IMR-90 (cell line): ENCODE results near the gene PFDN1. TPM values are rescaled to one million over a fixed set of nuclear protein-coding genes. Genes with fewer than 3 reads are reported as not detected.
A peak's percentile ranks its signal among the peaks of the same experiment; 100 is the strongest.

Experiments
- ATAC-seq: fragments of 200-7000 bp; cut with Tn5 transposase; 2 replicates; pipeline ENCODE4 v1.9.1; 2020; ENCODE audit warnings: low read depth, mild to moderate bottlenecking, moderate library complexity
- BruUV-seq: library from RNA; stranded (reverse); fragments of 400-500 nt; replicated peaks from 2 replicates; lab custom pipeline; 2021; lab: Mats Ljungman, UMichigan
- CTCF ChIA-PET: fragments of 300-600 bp; formaldehyde crosslinking; extraction: SDS; loops from one replicate; lab custom pipeline; 2021; ENCODE audit warnings: antibody characterized with exemption; lab: Yijun Ruan, JAX
- POLR2A ChIA-PET: fragments of 300-600 bp; sonication (Branson Sonifier 250); formaldehyde crosslinking; loops from one replicate; lab custom pipeline; 2022; ENCODE audit warnings: antibody characterized with exemption; ENCODE audit not compliant: unreplicated experiment; lab: Charles Lee
- DNase-seq: peaks from one replicate; pipeline ENCODE4 v3.0.0; 2013
- H2AFZ ChIP-seq: replicated peaks from 2 replicates; pipeline ENCODE3; 2013; ENCODE audit warnings: low read length, mild to moderate bottlenecking; ENCODE audit not compliant: poor library complexity
- H2AK5ac ChIP-seq: 2 replicates; pipeline ENCODE4 v1.6.1; 2013; ENCODE audit warnings: low read depth, low read length, inconsistent platforms
- H2AK9ac ChIP-seq: replicated peaks from 2 replicates; pipeline ENCODE3; 2013; ENCODE audit warnings: mild to moderate bottlenecking, low read depth, low read length, moderate library complexity; ENCODE audit not compliant: poor library complexity
- H2BK120ac ChIP-seq: 2 replicates; pipeline ENCODE4 v1.6.1; 2013; ENCODE audit warnings: low read depth, low read length, inconsistent platforms
- H2BK15ac ChIP-seq: 3 replicates; pipeline ENCODE4 v1.6.1; 2013; ENCODE audit warnings: low read depth, low read length, inconsistent platforms
- H2BK20ac ChIP-seq: 2 replicates; pipeline ENCODE4 v1.6.1; 2013; ENCODE audit warnings: low read depth, mild to moderate bottlenecking, inconsistent platforms, low read length, moderate library complexity
- H2BK5ac ChIP-seq: 2 replicates; pipeline ENCODE4 v1.6.1; 2013; ENCODE audit warnings: mild to moderate bottlenecking, low read depth, low read length, inconsistent platforms; ENCODE audit not compliant: poor library complexity, severe bottlenecking
- H3K14ac ChIP-seq: replicated peaks from 2 replicates; pipeline ENCODE4 v1.6.1; 2013; ENCODE audit warnings: low read depth, low read length, inconsistent platforms
- H3K18ac ChIP-seq: 2 replicates; pipeline ENCODE4 v1.6.1; 2013; ENCODE audit warnings: low read depth, low read length, control low read depth
- H3K23ac ChIP-seq: 2 replicates; pipeline ENCODE4 v1.6.1; 2013; ENCODE audit warnings: low read depth, low read length, inconsistent platforms
- H3K27ac ChIP-seq: 2 replicates; pipeline ENCODE4 v1.5.1; 2013; ENCODE audit warnings: mild to moderate bottlenecking, control low read depth, low read length; ENCODE audit not compliant: insufficient read depth
- H3K27me3 ChIP-seq: 2 replicates; pipeline ENCODE4 v1.6.1; 2013; ENCODE audit warnings: low read length; ENCODE audit not compliant: control insufficient read depth, insufficient read depth
- H3K36me3 ChIP-seq: 2 replicates; pipeline ENCODE4 v1.6.1; 2013; ENCODE audit warnings: low read length, mixed read lengths; ENCODE audit not compliant: control insufficient read depth, insufficient read depth
- H3K4ac ChIP-seq: 2 replicates; pipeline ENCODE4 v1.6.1; 2013; ENCODE audit warnings: low read depth, low read length, inconsistent platforms
- H3K4me1 ChIP-seq: 2 replicates; pipeline ENCODE4 v1.6.1; 2013; ENCODE audit warnings: low read length, mixed read lengths; ENCODE audit not compliant: control insufficient read depth, insufficient read depth
- H3K4me2 ChIP-seq: 2 replicates; pipeline ENCODE4 v1.6.1; 2013; ENCODE audit warnings: low read depth, mild to moderate bottlenecking, control low read depth, low read length, moderate library complexity
- H3K4me3 ChIP-seq: 2 replicates; pipeline ENCODE4 v1.5.1; 2013; ENCODE audit warnings: low read depth, mild to moderate bottlenecking, control low read depth, low read length, moderate library complexity; ENCODE audit not compliant: insufficient read depth
- H3K56ac ChIP-seq: 2 replicates; pipeline ENCODE4 v1.6.1; 2013; ENCODE audit warnings: low read length, inconsistent platforms; ENCODE audit not compliant: insufficient read depth; ENCODE audit errors: extremely low read depth
- H3K79me1 ChIP-seq, 2 experiments: 2 replicates each; pipeline ENCODE4 v1.6.1; 2013; ENCODE audit warnings: low read length in 2 of 2, inconsistent platforms in 1 of 2, low read depth in 1 of 2
- H3K9ac ChIP-seq: 2 replicates; pipeline ENCODE4 v1.6.1; 2013; ENCODE audit warnings: low read depth, low read length, control low read depth
- H3K9me1 ChIP-seq: 2 replicates; pipeline ENCODE4 v1.6.1; 2013; ENCODE audit warnings: low read length, inconsistent platforms; ENCODE audit not compliant: insufficient read depth
- H3K9me3 ChIP-seq: 2 replicates; pipeline ENCODE4 v1.6.1; 2013; ENCODE audit warnings: low read length; ENCODE audit not compliant: control insufficient read depth, insufficient read depth
- H4K20me1 ChIP-seq: 2 replicates; pipeline ENCODE4 v1.6.1; 2013; ENCODE audit warnings: low read length, inconsistent platforms; ENCODE audit not compliant: insufficient read depth
- H4K5ac ChIP-seq: 2 replicates; pipeline ENCODE4 v1.6.1; 2013; ENCODE audit warnings: mild to moderate bottlenecking, low read depth, low read length, control low read depth
- H4K8ac ChIP-seq, 2 experiments: 2 replicates each; pipeline ENCODE4 v1.6.1; 2013; ENCODE audit warnings: low read depth in 2 of 2, low read length in 2 of 2, control low read depth in 1 of 2, inconsistent platforms in 1 of 2
- H4K91ac ChIP-seq: 2 replicates; pipeline ENCODE4 v1.6.1; 2013; ENCODE audit warnings: low read depth, low read length, inconsistent platforms; ENCODE audit not compliant: insufficient read depth
- MAZ ChIP-seq: IDR thresholded peaks from 2 replicates; pipeline ENCODE4 v1.6.1; 2012; ENCODE audit warnings: low read depth, mild to moderate bottlenecking, low read length, improper control_type of control experiment, moderate library complexity, borderline replicate concordance
- RCOR1 ChIP-seq: IDR thresholded peaks from 2 replicates; pipeline ENCODE4 v1.6.1; 2012; ENCODE audit warnings: mild to moderate bottlenecking, low read length, improper control_type of control experiment; ENCODE audit not compliant: insufficient replicate concordance
- SMC3 ChIP-seq: fragments of 150-350 bp; IDR thresholded peaks from 2 replicates; pipeline ENCODE4 v1.6.1; 2016; ENCODE audit warnings: low read depth, mild to moderate bottlenecking, antibody characterized with exemption, low read length, moderate library complexity
- WGBS, 2 experiments: methylation state at CpG; one replicate each; pipeline versions ENCODE4 v1.1.5 to v1.1.7; 2013; ENCODE audit warnings: missing lambda C conversion rate in 2 of 2; ENCODE audit not compliant: insufficient read length in 1 of 2; ENCODE audit errors: extremely low coverage in 2 of 2; 5-methylcytosine and 5-hydroxymethylcytosine counted together
- dilution Hi-C: fragments of 300-500 bp; cut with HindIII; formaldehyde crosslinking; loops from one replicate; pipeline ENCODE4 v1.14.3; 2018; ENCODE audit warnings: low sequenced_read_pairs; ENCODE audit not compliant: unreplicated experiment
- in situ Hi-C: fragments of 300-500 bp; cut with MboI; formaldehyde crosslinking; loops from 3 replicates; pipeline ENCODE4 v1.14.3; 2019; ENCODE audit warnings: low sequenced_read_pairs, inconsistent platforms, mixed read lengths
- intact Hi-C: fragments of 100-400 bp; cut with micrococcal nuclease; formaldehyde crosslinking; loops from 2 replicates; pipeline ENCODE4 v1.10.0; 2022
- polyA plus RNA-seq, 3 experiments: library from polyadenylated mRNA; depleted of rRNA; stranded (reverse); fragments of >200 nt; gene quantifications; 2 replicates each; pipeline ENCODE4 v1.2.3, GENCODE V29; 2012; ENCODE audit warnings: low replicate concordance in 1 of 3
- total RNA-seq: library from RNA; depleted of rRNA; stranded (reverse); fragments of >200 nt; gene quantifications from 2 replicates; pipeline ENCODE4 v1.2.3, GENCODE V29; 2012

The PFDN1 gene
- total and polyA plus RNA-seq, 2 of the 4 experiments (the other 2 are of a cell fraction) = 98.8 to 134 TPM

GRCh38 chr5:140253985-140254384 lies 48.9 kb downstream of the PFDN1 start:
- Histone ChIP-seq H2BK5ac (no peak overlapping the region), H4K5ac (no peak overlapping the region), H3K9ac (no peak overlapping the region), H3K9me1 (peaks cover 51% of the 10 kb centered on the region), H3K27me3 (no peaks in the 10 kb centered on the region), H2BK20ac (peak overlapping the region; percentile 1; the same call in 1 of the 2 replicates), H4K20me1 (peaks cover 12% of the 10 kb centered on the region; the same call in 1 of the 2 replicates), H3K4ac (peak overlapping the region; percentile 69), H3K18ac (no peak overlapping the region), H2BK15ac (peak overlapping the region; percentile 17; the same call in 1 of the 3 replicates), H4K91ac (no peak overlapping the region), H3K4me1 (peaks cover 27% of the 10 kb centered on the region), H3K27ac (no peak overlapping the region), H2AFZ (no peak overlapping the region), H3K4me2 (no peak overlapping the region), H2AK5ac (peak overlapping the region; percentile 79; the same call in 1 of the 2 replicates), H2AK9ac (peak overlapping the region; percentile 56), H3K14ac (peak overlapping the region; percentile 80), H4K8ac (0 out of 4 replicates have a peak overlapping the region, but pooled peaks of 1 of the 2 experiments have one; percentile 26), H3K36me3 (peaks cover 3% of the 10 kb centered on the region; the same call in 1 of the 2 replicates), H3K79me1 (peaks cover 56 to 91% of the 10 kb centered on the region in 2 experiments), H3K9me3 (no peaks in the 10 kb centered on the region), H3K56ac (no peak overlapping the region), H2BK120ac (peak overlapping the region; percentile 32; the same call in 1 of the 2 replicates), H3K23ac (peak overlapping the region; percentile 48), H3K4me3 (no peak overlapping the region)
- no peak for DNase-seq
- intact Hi-C loops (no loop called here), in situ Hi-C loops (no loop called here), dilution Hi-C loops (no loop called here)
- BruUV-seq = no TSS peak
- CTCF ChIA-PET = no interaction called here
- POLR2A ChIA-PET = no interaction called here
- no CpG with 5 or more reads among the region's 4 CpGs for WGBS, 2 experiments
- ATAC-seq = peak; percentile 27; the same call in 1 of the 2 replicates
- no peak for TF ChIP-seq MAZ
- no peak for TF ChIP-seq RCOR1
- no peak for TF ChIP-seq SMC3
